ENCODE data around the gene RAD51AP2. TPM values are rescaled to one million over a fixed set of nuclear protein-coding genes. Genes with fewer than 3 reads are reported as not detected.
"Not testable (repeated sequence)": the region's sequence is repeated elsewhere in the genome, so short reads cannot be mapped to it uniquely, and the experiment has no call there.

Gene RAD51AP2
- total RNA-seq, 1 donor from 2014 or later = not detected

- intact Hi-C loops (cut with micrococcal nuclease) = no loop called here
These were observed 20.0 kb upstream of the RAD51AP2 start for GRCh38 chr2:17538022-17538843.

DNA sequence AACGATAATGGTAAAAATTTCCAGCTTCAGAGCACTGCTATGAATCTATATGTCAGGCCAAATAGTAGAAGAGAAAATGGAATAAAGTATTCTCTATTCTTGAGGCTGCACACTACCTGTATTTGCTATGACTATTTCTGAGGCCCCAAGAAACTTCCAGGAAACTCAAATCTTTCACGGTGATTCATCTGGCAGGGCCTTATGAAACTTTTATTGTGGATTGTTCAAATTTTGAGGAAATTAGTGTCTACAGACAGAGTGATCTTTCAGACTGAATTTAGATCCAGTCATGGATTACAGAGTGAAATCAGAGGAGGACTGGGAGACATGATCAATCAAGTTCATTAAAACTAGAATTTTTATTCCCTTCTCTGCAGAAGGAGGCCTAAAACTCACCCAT, 18.2 kb upstream of the RAD51AP2 start:
- intact Hi-C loops (cut with micrococcal nuclease) = no loop called here

DNA sequence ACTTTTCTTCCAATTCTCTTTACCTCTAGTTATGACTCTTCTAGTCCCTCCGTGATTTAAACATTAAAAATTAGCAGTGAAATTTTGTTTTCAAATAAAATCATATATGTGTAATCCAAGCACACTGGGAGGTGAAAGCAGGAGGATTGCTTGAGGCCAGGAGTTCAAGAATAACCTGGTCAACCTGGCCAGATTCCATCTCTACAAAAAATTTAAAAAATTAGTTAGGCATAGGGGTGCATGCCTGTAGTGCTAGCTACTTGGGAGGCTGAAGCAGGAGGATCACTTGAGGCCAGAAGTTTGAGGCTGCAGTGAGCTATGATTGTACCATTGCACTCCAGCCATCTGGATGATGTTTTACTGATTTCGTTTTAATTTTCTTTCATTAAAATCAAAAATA, 15.3 kb upstream of the RAD51AP2 start:
- intact Hi-C loops (cut with micrococcal nuclease) = no loop called here

DNA sequence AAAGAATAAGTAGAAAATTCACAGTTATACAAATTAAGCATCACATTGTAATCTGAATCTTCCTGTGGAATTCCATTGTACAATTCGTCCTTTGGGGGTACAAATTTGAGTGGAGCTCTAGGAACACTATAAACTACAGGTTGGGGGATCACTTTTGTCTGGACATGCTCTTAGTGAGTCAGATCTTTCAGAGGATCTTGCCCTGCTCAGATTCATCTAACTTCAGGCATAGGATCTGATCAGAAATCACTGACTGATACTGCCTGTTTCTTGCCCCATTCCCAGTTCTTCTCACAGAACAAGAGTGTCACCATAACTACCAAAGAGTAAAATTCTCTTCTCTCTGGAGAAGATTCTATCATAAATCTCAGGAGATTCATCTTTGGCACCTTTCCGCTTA, 11.5 kb upstream of the RAD51AP2 start:
- intact Hi-C loops (cut with micrococcal nuclease) = no loop called here

DNA sequence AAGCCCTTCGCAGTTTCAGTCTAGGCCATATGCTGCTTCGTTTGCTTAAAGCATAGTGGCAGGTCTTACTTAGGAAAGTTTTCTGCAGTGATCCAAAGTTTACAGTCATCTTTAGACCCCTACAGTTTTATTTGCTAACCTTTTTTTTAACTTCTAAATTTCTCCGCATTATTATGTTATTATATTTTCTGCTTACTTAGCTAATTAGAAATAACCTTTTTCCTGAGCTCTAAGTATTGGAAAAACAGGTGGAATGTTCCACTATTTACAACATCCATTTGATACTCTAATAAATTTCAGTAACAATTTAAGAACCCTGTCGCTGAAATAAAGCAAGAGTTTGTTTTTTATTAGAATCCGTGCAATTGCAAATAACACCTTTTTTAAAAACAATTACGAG, 4.1 kb upstream of the RAD51AP2 start:
- intact Hi-C loops (cut with micrococcal nuclease) = no loop called here

DNA sequence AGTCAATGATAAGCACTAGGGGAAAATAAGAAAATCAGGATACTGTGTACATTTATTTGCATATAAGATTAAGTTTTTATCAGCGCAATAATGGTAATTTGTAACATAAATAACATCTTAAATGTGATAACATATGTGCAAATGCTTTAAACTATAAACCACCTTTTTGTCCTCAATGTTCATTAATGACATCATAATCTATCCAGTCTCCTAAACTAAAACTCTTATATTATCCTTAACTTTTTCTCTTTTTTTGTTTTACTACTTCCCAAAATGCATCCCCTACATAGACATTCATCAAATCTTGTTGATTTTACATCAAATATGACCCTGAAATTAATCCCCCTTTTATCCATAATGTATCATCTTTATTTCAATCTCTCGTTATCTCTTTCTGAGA, 3.4 kb upstream of the RAD51AP2 start:
- intact Hi-C loops (cut with micrococcal nuclease) = no loop called here

- intact Hi-C loops (cut with micrococcal nuclease) = no loop called here
These were observed 2.5 kb upstream of the RAD51AP2 start for GRCh38 chr2:17520761-17521160.

GRCh38 chr2:17519486-17519885, 1.2 kb upstream of the RAD51AP2 start:
- intact Hi-C loops (cut with micrococcal nuclease) = no loop called here

DNA sequence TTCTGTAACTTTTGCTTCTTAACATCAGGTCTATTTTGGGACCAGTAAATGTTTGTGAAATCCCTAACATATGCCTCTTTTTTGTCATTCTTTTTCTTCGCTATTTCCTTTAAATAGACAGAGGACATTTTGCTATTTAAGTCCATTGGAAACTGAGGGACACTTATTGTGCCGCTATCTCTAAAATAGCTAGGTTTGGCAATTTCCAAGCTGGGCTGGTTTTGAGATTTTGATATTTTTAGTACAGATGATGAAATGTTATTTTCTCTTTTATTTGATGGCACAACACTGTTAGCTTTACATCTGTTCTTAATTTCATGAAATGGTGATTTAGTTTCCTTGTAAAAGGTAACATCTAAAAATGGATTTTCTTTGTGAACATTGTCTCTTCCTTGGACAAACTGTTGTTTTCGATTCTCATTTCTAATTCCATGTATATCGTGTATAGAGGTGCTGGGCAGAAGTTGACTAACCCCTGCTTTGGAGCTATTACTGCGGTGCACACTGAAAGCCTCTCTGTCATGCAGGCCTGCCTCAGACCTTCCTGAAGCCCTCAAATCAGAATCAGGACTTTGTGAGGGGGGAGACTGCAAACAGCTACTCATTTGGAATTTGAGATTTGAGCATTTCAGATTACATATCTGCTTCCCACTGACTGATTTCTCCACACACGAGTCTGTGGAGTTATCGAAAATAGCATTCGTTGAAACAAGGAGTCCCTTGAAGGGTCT, 594 bp downstream of the RAD51AP2 start:
- intact Hi-C loops (cut with micrococcal nuclease) = no loop called here

- intact Hi-C loops (cut with micrococcal nuclease) = no loop called here
These were observed 2.6 kb downstream of the RAD51AP2 start for GRCh38 chr2:17515652-17516051.

- intact Hi-C loops (cut with micrococcal nuclease) = no loop called here
These were observed 11.3 kb downstream of the RAD51AP2 start for GRCh38 chr2:17506736-17507616.

- intact Hi-C loops (cut with micrococcal nuclease) = no loop called here
These were observed 20.5 kb downstream of the RAD51AP2 start for GRCh38 chr2:17497718-17498117.

- intact Hi-C loops (cut with micrococcal nuclease) = no loop called here
These were observed 22.6 kb downstream of the RAD51AP2 start for GRCh38 chr2:17495590-17495989.

DNA sequence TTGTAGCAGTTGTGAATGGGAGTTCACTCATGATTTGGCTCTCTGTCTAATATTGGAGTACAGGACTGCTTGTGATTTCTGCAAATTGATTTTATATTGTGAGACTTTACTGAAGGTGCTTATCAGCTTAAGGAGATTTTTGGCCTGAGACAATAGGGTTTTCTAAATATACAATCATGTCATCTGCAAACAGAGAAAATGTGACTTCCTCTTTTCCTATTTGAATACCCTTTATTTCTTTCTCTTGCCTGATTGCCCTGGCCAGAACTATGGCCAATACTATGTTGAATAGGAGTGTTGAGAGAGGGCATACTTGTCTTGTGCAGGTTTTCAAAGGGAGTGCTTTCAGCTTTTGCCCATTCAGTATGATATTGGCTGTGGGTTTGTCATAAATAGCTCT, 28.1 kb downstream of the RAD51AP2 start:
- intact Hi-C loops (cut with micrococcal nuclease) = not testable (repeated sequence)

GRCh38 chr2:17488610-17489009, 29.6 kb downstream of the RAD51AP2 start:
- intact Hi-C loops (cut with micrococcal nuclease) = not testable (repeated sequence)

DNA sequence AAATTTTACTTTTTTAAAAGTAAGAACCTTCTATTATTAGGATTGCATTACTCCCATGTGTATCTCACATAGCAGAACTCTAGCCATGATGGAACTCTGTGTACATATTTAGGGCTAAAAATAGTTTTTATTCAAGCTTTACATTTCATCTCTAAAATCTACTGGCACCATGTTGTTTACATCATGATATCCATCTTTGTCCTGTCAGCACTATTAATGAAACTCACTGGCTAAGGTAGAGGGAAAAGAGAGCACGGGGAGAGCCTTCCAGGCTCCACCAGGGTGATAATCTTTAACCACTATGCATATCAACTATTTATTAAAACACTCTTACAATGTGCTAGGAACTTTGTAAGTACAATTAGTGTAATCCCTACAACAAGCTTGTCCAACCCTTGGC, 34.7 kb downstream of the RAD51AP2 start:
- intact Hi-C loops (cut with micrococcal nuclease) = no loop called here

GRCh38 chr2:17482651-17483050, 35.6 kb downstream of the RAD51AP2 start:
- intact Hi-C loops (cut with micrococcal nuclease) = no loop called here

GRCh38 chr2:17479875-17480274, 38.4 kb downstream of the RAD51AP2 start:
- intact Hi-C loops (cut with micrococcal nuclease) = no loop called here

DNA sequence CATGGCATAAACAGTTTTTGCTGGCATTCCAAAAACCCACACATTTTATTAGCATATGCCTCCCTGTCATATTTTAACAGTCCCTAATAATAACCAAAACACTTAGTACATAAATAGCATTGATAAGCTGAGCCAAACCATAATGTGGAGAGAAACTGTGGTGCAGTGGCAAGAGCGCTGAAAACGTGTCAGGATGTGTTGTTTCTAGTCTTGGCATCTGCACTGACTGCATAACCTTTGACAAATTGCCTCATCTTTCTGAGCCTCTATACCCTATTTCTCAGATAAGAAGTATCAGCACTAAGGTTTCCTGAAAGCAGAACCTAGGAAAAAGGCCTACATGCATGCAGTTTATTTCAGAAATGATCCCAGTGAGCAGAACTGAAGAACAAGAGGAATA, 41.4 kb downstream of the RAD51AP2 start:
- intact Hi-C loops (cut with micrococcal nuclease) = no loop called here

- intact Hi-C loops (cut with micrococcal nuclease) = no loop called here
These were observed 42.2 kb downstream of the RAD51AP2 start for GRCh38 chr2:17476064-17476463.

DNA sequence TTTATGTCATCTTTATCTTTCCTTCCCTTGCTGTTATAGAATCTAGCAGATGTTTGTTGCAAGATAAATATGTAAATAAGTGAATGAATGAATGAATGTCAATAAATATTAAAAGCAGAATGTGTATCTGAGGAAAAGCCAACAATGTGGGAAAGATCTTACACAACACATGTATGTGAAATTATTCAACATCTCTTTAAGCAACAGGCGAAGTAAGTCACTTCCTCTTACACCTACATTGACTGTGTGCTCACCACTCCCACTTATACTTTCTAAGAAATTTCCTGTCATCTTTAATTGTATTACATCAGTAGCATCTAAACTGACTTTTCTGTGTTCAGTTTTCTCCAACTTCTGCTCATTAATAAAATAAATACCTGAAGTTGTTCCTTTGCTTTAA, 43.0 kb downstream of the RAD51AP2 start:
- intact Hi-C loops (cut with micrococcal nuclease) = no loop called here

- intact Hi-C loops (cut with micrococcal nuclease) = loop anchor here (5.0 kb wide), 1 partner anchor 200 kb away; no protein-coding TSS in a partner anchor
These were observed 46.3 kb downstream of the RAD51AP2 start for GRCh38 chr2:17471979-17472378.

Measured in T-helper 2 cell treated with Interferon-gamma antibody and Interleukin-4, amounts not matched to agents 100 ng/mL and 5 ng/mL, for 36 hours (primary cell).